ENCODE measurements around the gene NCAPG2. TPM values are rescaled to one million over a fixed set of nuclear protein-coding genes. Genes with fewer than 3 reads are reported as not detected.

Gene NCAPG2
- total and polyA plus RNA-seq, 2 donors: 6.4 to 24.3 TPM

- Histone ChIP-seq H3K27ac (ENCODE audit: low read depth) (no peak overlapping the region), H3K36me3 (ENCODE audit: insufficient read depth) (no peaks in the 10 kb centered on the region), H3K4me1 (ENCODE audit: insufficient read depth) (no peaks in the 10 kb centered on the region), H3K4me3 (ENCODE audit: low read depth, low read length) (no peak overlapping the region)
- no peak for DNase-seq (ENCODE audit: extremely low spot score)
- 87% methylated on average over 16 of the region's 16 CpGs for WGBS
Measured at GRCh38 chr7:158728911-158729645, 24.5 kb upstream of the NCAPG2 start.

- H3K4me1 ChIP-seq (ENCODE audit: insufficient read depth): no peaks in the 10 kb centered on the region
- DNase-seq (ENCODE audit: extremely low spot score): no peak
- no peak overlapping the region for H3K4me3 ChIP-seq (ENCODE audit: low read depth, low read length)
- 96% methylated on average over 5 of the region's 5 CpGs for WGBS
- H3K36me3 ChIP-seq (ENCODE audit: insufficient read depth): no peaks in the 10 kb centered on the region
- no peak overlapping the region for H3K27ac ChIP-seq (ENCODE audit: low read depth)
Measured at GRCh38 chr7:158727690-158728089, 23.1 kb upstream of the NCAPG2 start.

GRCh38 chr7:158726277-158726807, 21.7 kb upstream of the NCAPG2 start:
- H3K4me1 ChIP-seq (ENCODE audit: insufficient read depth): no peaks in the 10 kb centered on the region
- 92% methylated on average over 4 of the region's 4 CpGs for WGBS
- H3K4me3 ChIP-seq (ENCODE audit: low read depth, low read length): no peak overlapping the region
- no peak overlapping the region for H3K27ac ChIP-seq (ENCODE audit: low read depth)
- no peaks in the 10 kb centered on the region for H3K36me3 ChIP-seq (ENCODE audit: insufficient read depth)
- no peak for DNase-seq (ENCODE audit: extremely low spot score)

- no peak overlapping the region for H3K4me3 ChIP-seq (ENCODE audit: low read depth, low read length)
- DNase-seq (ENCODE audit: extremely low spot score): no peak
- no peaks in the 10 kb centered on the region for H3K4me1 ChIP-seq (ENCODE audit: insufficient read depth)
- no peak overlapping the region for H3K27ac ChIP-seq (ENCODE audit: low read depth)
- H3K36me3 ChIP-seq (ENCODE audit: insufficient read depth): no peaks in the 10 kb centered on the region
- 79% methylated on average over 4 of the region's 4 CpGs for WGBS
Measured at GRCh38 chr7:158725506-158725800, 20.8 kb upstream of the NCAPG2 start.

- Histone ChIP-seq H3K4me3 (ENCODE audit: low read depth, low read length) (no peak overlapping the region), H3K27ac (ENCODE audit: low read depth) (no peak overlapping the region), H3K4me1 (ENCODE audit: insufficient read depth) (no peaks in the 10 kb centered on the region), H3K36me3 (ENCODE audit: insufficient read depth) (no peaks in the 10 kb centered on the region)
- no peak for DNase-seq (ENCODE audit: extremely low spot score)
- WGBS: 92% methylated on average over 21 of the region's 21 CpGs
Measured at GRCh38 chr7:158724658-158725505, 20.3 kb upstream of the NCAPG2 start.

- WGBS: 82% methylated on average over 12 of the region's 12 CpGs
- H3K4me1 ChIP-seq (ENCODE audit: insufficient read depth): no peaks in the 10 kb centered on the region
- no peak for DNase-seq (ENCODE audit: extremely low spot score)
- no peak overlapping the region for H3K27ac ChIP-seq (ENCODE audit: low read depth)
- H3K4me3 ChIP-seq (ENCODE audit: low read depth, low read length): no peak overlapping the region
- no peaks in the 10 kb centered on the region for H3K36me3 ChIP-seq (ENCODE audit: insufficient read depth)
Measured at GRCh38 chr7:158723714-158724385, 19.2 kb upstream of the NCAPG2 start.

GRCh38 chr7:158723266-158723665, 18.7 kb upstream of the NCAPG2 start:
- Histone ChIP-seq H3K4me1 (ENCODE audit: insufficient read depth) (no peaks in the 10 kb centered on the region), H3K36me3 (ENCODE audit: insufficient read depth) (no peaks in the 10 kb centered on the region), H3K27ac (ENCODE audit: low read depth) (no peak overlapping the region), H3K4me3 (ENCODE audit: low read depth, low read length) (no peak overlapping the region)
- DNase-seq (ENCODE audit: extremely low spot score): no peak
- 84% methylated on average over 13 of the region's 13 CpGs for WGBS

GRCh38 chr7:158722574-158723237, 18.1 kb upstream of the NCAPG2 start:
- Histone ChIP-seq H3K4me3 (ENCODE audit: low read depth, low read length) (no peak overlapping the region), H3K27ac (ENCODE audit: low read depth) (no peak overlapping the region), H3K36me3 (ENCODE audit: insufficient read depth) (no peaks in the 10 kb centered on the region), H3K4me1 (ENCODE audit: insufficient read depth) (no peaks in the 10 kb centered on the region)
- WGBS: 91% methylated on average over 6 of the region's 6 CpGs
- no peak for DNase-seq (ENCODE audit: extremely low spot score)

GRCh38 chr7:158720112-158720511, 15.5 kb upstream of the NCAPG2 start:
- no peaks in the 10 kb centered on the region for H3K36me3 ChIP-seq (ENCODE audit: insufficient read depth)
- no peak for DNase-seq (ENCODE audit: extremely low spot score)
- H3K27ac ChIP-seq (ENCODE audit: low read depth): no peak overlapping the region
- H3K4me1 ChIP-seq (ENCODE audit: insufficient read depth): no peaks in the 10 kb centered on the region
- 88% methylated on average over 9 of the region's 9 CpGs for WGBS
- H3K4me3 ChIP-seq (ENCODE audit: low read depth, low read length): no peak overlapping the region

GRCh38 chr7:158716802-158717201, 12.2 kb upstream of the NCAPG2 start:
- 84% methylated on average over 1 of the region's 1 CpG for WGBS
- Histone ChIP-seq H3K4me1 (ENCODE audit: insufficient read depth) (no peaks in the 10 kb centered on the region), H3K27ac (ENCODE audit: low read depth) (no peak overlapping the region), H3K4me3 (ENCODE audit: low read depth, low read length) (no peak overlapping the region), H3K36me3 (ENCODE audit: insufficient read depth) (no peaks in the 10 kb centered on the region)
- no peak for DNase-seq (ENCODE audit: extremely low spot score)

GRCh38 chr7:158710651-158711102, 6.1 kb upstream of the NCAPG2 start:
- no peak overlapping the region for H3K4me3 ChIP-seq (ENCODE audit: low read depth, low read length)
- no peak overlapping the region for H3K27ac ChIP-seq (ENCODE audit: low read depth)
- H3K4me1 ChIP-seq (ENCODE audit: insufficient read depth): no peaks in the 10 kb centered on the region
- 81% methylated on average over 7 of the region's 7 CpGs for WGBS
- H3K36me3 ChIP-seq (ENCODE audit: insufficient read depth): no peaks in the 10 kb centered on the region
- DNase-seq (ENCODE audit: extremely low spot score): no peak

GRCh38 chr7:158707610-158708009, 3.0 kb upstream of the NCAPG2 start:
- H3K4me3 ChIP-seq (ENCODE audit: low read depth, low read length): no peak overlapping the region
- H3K27ac ChIP-seq (ENCODE audit: low read depth): no peak overlapping the region
- 59% methylated on average over 4 of the region's 4 CpGs for WGBS
- no peak for DNase-seq (ENCODE audit: extremely low spot score)
- H3K4me1 ChIP-seq (ENCODE audit: insufficient read depth): no peaks in the 10 kb centered on the region
- no peaks in the 10 kb centered on the region for H3K36me3 ChIP-seq (ENCODE audit: insufficient read depth)
